Caco-2 (cell line): ENCODE results near the gene PPP1R12C. TPM values are rescaled to one million over a fixed set of nuclear protein-coding genes. Genes with fewer than 3 reads are reported as not detected.

ENCODE experiments used
- BruUV-seq: library from RNA; stranded (reverse); fragments of 400-500 nt; replicated peaks from 2 replicates; lab custom pipeline; 2021; lab: Mats Ljungman, UMichigan
- CTCF ChIA-PET: fragments of 300-600 bp; sonication (Branson Sonifier 250); formaldehyde crosslinking; loops from one replicate; lab custom pipeline; 2022; ENCODE audit warnings: antibody characterized with exemption; lab: Charles Lee
- POLR2A ChIA-PET: fragments of 300-600 bp; sonication (Branson Sonifier 250); formaldehyde crosslinking; loops from one replicate; lab custom pipeline; 2022; ENCODE audit warnings: antibody characterized with exemption; lab: Charles Lee
- DNase-seq, 2 experiments: peaks; one replicate each; pipeline versions ENCODE4 v3.0.0 to v3.0.0-alpha.2; 2020 to 2022
- H3K27me3 ChIP-seq: replicated peaks from 2 replicates; pipeline ENCODE4 v1.6.0; 2011; ENCODE audit warnings: low read length; ENCODE audit not compliant: control insufficient read depth, insufficient read depth
- H3K36me3 ChIP-seq: 2 replicates; pipeline ENCODE4 v1.5.1; 2011; ENCODE audit warnings: low read length; ENCODE audit not compliant: control insufficient read depth, insufficient read depth
- H3K4me1 ChIP-seq: fragments of 250-450 bp; sonication (Bioruptor Pico); 2 replicates; pipeline ENCODE4 v1.5.1; 2020; ENCODE audit warnings: mild to moderate bottlenecking
- H3K4me3 ChIP-seq: 2 replicates; pipeline ENCODE4 v1.5.1; 2011; ENCODE audit warnings: low read depth, mild to moderate bottlenecking, control low read depth, low read length
- H3K9me3 ChIP-seq: fragments of 250-450 bp; sonication (Bioruptor Pico); 2 replicates; pipeline ENCODE4 v1.5.1; 2020; ENCODE audit warnings: mild to moderate bottlenecking, moderate library complexity
- H3K27ac Mint-ChIP-seq: one replicate; pipeline ENCODE4 v1.8.0; 2022; ENCODE audit warnings: mixed read lengths; ENCODE audit not compliant: unreplicated experiment
- H3K27me3 Mint-ChIP-seq: one replicate; pipeline ENCODE4 v1.8.0; 2022; ENCODE audit warnings: mixed read lengths; ENCODE audit not compliant: insufficient read depth, unreplicated experiment
- H3K36me3 Mint-ChIP-seq: one replicate; pipeline ENCODE4 v1.8.0; 2022; ENCODE audit warnings: mild to moderate bottlenecking, mixed read lengths; ENCODE audit not compliant: insufficient read depth, unreplicated experiment
- H3K4me1 Mint-ChIP-seq: one replicate; pipeline ENCODE4 v1.8.0; 2022; ENCODE audit warnings: low read depth, mixed read lengths; ENCODE audit not compliant: unreplicated experiment
- H3K4me3 Mint-ChIP-seq: one replicate; pipeline ENCODE4 v1.8.0; 2022; ENCODE audit warnings: mild to moderate bottlenecking, moderate library complexity, mixed read lengths; ENCODE audit not compliant: unreplicated experiment
- H3K9me3 Mint-ChIP-seq: one replicate; pipeline ENCODE4 v1.8.0; 2022; ENCODE audit warnings: mixed read lengths; ENCODE audit not compliant: unreplicated experiment
- intact Hi-C: fragments of 100-400 bp; cut with micrococcal nuclease; formaldehyde crosslinking; loops from one replicate; pipeline ENCODE4 v1.10.0; 2022; ENCODE audit not compliant: unreplicated experiment
- total RNA-seq: library from RNA; stranded (reverse); gene quantifications from 2 replicates; pipeline ENCODE4 v1.2.3, GENCODE V29; 2022
- TF ChIP-seq, protein P1 (sequence below), 2 experiments: fragments of 200-600 bp in 1 of 2; IDR thresholded peaks; 1 replicate in 1 of 2; 2 replicates in 1 of 2; pipeline versions ENCODE4 v1.5.1 to v1.8.0; 2011 to 2022; ENCODE audit warnings: antibody characterized with exemption in 1 of 2, control low read depth in 1 of 2, inconsistent platforms in 1 of 2, low read depth in 1 of 2, low read length in 1 of 2, mild to moderate bottlenecking in 1 of 2, moderate library complexity in 1 of 2; ENCODE audit not compliant: insufficient read depth in 1 of 2, severe bottlenecking in 1 of 2, unreplicated experiment in 1 of 2

The PPP1R12C gene
- total RNA-seq, 1 experiment from 2014 or later, result 104 TPM

DNA sequence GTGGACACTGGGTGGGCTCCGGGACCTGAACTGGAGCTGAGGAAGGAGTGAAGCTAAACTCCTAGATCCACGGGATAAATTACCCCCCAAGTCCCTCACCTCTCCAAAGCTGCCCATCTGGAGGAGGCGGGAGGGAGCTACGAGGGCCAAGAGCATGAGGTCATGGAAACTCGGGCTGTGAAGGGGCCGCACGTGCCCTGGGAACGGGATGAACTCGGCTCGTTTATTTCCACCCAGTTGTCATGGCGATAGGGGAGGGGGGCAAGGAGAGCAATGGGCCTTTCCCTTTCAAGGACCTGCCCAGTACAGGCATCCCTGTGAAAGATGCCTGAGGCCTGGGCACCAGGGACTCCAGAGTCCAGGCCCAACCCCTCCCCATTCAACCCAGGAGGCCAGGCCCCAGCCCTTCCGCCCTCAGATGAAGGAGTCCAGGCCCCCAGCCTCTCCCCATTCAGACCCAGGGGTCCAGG is 3.8 kb downstream of the PPP1R12C start:
- TF ChIP-seq, protein P1, sequence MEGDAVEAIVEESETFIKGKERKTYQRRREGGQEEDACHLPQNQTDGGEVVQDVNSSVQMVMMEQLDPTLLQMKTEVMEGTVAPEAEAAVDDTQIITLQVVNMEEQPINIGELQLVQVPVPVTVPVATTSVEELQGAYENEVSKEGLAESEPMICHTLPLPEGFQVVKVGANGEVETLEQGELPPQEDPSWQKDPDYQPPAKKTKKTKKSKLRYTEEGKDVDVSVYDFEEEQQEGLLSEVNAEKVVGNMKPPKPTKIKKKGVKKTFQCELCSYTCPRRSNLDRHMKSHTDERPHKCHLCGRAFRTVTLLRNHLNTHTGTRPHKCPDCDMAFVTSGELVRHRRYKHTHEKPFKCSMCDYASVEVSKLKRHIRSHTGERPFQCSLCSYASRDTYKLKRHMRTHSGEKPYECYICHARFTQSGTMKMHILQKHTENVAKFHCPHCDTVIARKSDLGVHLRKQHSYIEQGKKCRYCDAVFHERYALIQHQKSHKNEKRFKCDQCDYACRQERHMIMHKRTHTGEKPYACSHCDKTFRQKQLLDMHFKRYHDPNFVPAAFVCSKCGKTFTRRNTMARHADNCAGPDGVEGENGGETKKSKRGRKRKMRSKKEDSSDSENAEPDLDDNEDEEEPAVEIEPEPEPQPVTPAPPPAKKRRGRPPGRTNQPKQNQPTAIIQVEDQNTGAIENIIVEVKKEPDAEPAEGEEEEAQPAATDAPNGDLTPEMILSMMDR (IDR thresholded peaks at IDR 0.05; ENCODE audit: insufficient read depth in 1 of 2, low read depth in 1 of 2, low read length in 1 of 2, severe bottlenecking in 1 of 2, unreplicated experiment in 1 of 2), result no peak
- peak; percentile 50 to 66 for DNase-seq
- H3K9me3 Mint-ChIP-seq, result no peaks in the 10 kb centered on the region
- peaks cover 18% of the 10 kb centered on the region for H3K4me1 Mint-ChIP-seq
- H3K27me3 Mint-ChIP-seq, result no peaks in the 10 kb centered on the region
- CTCF ChIA-PET, result no interaction called here
- Histone ChIP-seq H3K27me3 (no peaks in the 10 kb centered on the region), H3K9me3 (no peaks in the 10 kb centered on the region), H3K36me3 (no peaks in the 10 kb centered on the region; the same call in 1 of the 2 replicates), H3K4me3 (no peak overlapping the region), H3K4me1 (peaks cover 11% of the 10 kb centered on the region; the same call in 1 of the 2 replicates)
- no TSS peak for BruUV-seq
- peaks cover 40% of the 10 kb centered on the region for H3K36me3 Mint-ChIP-seq
- H3K4me3 Mint-ChIP-seq, result no peak overlapping the region
- intact Hi-C loops, result no loop called here
- no peak overlapping the region for H3K27ac Mint-ChIP-seq
- POLR2A ChIA-PET, result no interaction called here

DNA sequence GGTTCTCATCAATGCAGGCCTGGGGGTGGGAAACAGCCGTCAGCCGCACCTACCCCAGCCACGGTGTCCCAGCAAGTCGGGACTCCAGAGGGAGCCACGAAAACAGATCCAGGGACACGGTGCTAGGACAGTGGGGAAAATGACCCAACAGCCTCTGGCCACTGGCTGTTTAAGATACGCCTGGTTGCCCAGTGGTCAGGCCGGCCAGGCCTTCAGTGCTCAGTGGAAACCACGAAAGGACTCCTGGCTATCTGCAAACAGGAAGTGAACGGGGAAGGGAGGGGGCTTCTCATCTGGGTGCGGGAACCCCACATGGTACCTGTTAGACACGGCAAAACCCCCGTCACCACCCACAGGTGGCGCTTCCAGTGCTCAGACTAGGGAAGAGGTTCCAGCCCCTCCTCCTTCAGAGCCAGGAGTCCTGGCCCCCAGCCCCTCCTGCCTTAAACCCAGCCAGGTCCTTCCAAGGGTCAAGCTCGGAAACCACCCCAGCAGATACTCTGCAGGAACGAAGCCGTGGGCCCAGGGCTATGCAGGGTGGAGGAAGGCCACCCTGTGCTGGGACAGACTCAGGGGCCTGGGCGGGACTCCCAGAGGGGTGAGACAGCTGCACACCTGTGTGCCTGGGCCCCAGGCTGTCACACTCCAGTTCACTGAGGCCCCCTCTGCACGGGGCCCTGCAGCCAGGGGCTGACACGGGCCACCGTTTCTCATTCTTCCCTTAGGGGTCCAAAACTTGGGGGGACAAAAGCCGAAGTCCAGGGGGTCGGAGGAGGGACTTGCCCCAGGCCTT is 4.5 kb downstream of the PPP1R12C start:
- intact Hi-C loops, result no loop called here
- Histone ChIP-seq H3K4me3 (no peak overlapping the region), H3K9me3 (no peaks in the 10 kb centered on the region), H3K36me3 (no peaks in the 10 kb centered on the region; the same call in 1 of the 2 replicates), H3K4me1 (peaks cover 11% of the 10 kb centered on the region; the same call in 1 of the 2 replicates), H3K27me3 (no peaks in the 10 kb centered on the region)
- Mint-ChIP-seq H3K4me3 (no peak overlapping the region), H3K9me3 (no peaks in the 10 kb centered on the region), H3K36me3 (peaks cover 43% of the 10 kb centered on the region), H3K27ac (no peak overlapping the region), H3K4me1 (peaks cover 18% of the 10 kb centered on the region), H3K27me3 (no peaks in the 10 kb centered on the region)
- ChIA-PET POLR2A (no interaction called here), CTCF (no interaction called here)
- TF ChIP-seq, protein P1 (IDR thresholded peaks at IDR 0.05; ENCODE audit: insufficient read depth in 1 of 2, low read depth in 1 of 2, low read length in 1 of 2, severe bottlenecking in 1 of 2, unreplicated experiment in 1 of 2), result peak in 1 of 2 experiments; percentile 9
- peak in 1 of 2 experiments; percentile 40 for DNase-seq
- no TSS peak for BruUV-seq

DNA sequence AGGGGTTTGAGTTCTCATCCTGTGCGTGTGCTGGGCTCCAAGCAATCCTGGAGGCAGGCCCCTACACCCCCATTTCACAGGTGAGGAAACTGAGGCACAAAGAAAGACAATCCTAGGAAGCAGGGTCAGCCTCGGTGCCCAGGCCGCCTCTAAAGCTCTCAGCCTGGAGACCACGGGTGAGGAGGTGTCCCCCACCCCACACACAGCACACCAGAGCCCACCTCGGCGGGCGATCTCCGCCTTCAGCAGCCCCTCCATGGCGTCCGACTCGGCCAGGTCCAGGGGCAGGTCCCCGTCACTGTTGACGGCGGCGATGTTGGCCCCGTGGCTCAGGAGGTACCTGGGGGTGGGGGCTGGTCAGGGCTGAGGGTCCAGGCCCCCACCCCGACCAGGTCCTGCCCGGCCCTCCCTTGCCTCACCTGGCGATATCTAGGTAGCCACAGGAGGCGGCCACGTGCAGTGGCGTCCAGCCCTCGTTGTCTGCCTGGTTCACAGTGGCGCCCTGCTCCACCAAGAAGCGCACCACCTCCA is 5.1 kb downstream of the PPP1R12C start:
- no peaks in the 10 kb centered on the region for H3K9me3 Mint-ChIP-seq
- H3K4me1 Mint-ChIP-seq, result peaks cover 18% of the 10 kb centered on the region
- no TSS peak for BruUV-seq
- Histone ChIP-seq H3K27me3 (no peaks in the 10 kb centered on the region), H3K36me3 (no peaks in the 10 kb centered on the region; the same call in 1 of the 2 replicates), H3K4me1 (peaks cover 11% of the 10 kb centered on the region; the same call in 1 of the 2 replicates), H3K4me3 (no peak overlapping the region), H3K9me3 (no peaks in the 10 kb centered on the region)
- H3K4me3 Mint-ChIP-seq, result no peak overlapping the region
- no peak overlapping the region for H3K27ac Mint-ChIP-seq
- TF ChIP-seq, protein P1 (IDR thresholded peaks at IDR 0.05; ENCODE audit: insufficient read depth in 1 of 2, low read depth in 1 of 2, low read length in 1 of 2, severe bottlenecking in 1 of 2, unreplicated experiment in 1 of 2), result no peak
- intact Hi-C loops, result no loop called here
- no peak for DNase-seq
- peaks cover 36% of the 10 kb centered on the region for H3K36me3 Mint-ChIP-seq
- ChIA-PET POLR2A (no interaction called here), CTCF (no interaction called here)
- no peaks in the 10 kb centered on the region for H3K27me3 Mint-ChIP-seq
